ENCODE data around the gene DIAPH3.

DIAPH3 gene

GRCh38 chr13:59963827-59964226 is 199.9 kb downstream of the DIAPH3 start:
- Histone ChIP-seq H3K4me2 (ENCODE audit: low read depth, low read length, poor library complexity, severe bottlenecking) (no peak overlapping the region), H3K79me2 (ENCODE audit: insufficient read depth, low read length) (no peaks in the 10 kb centered on the region), H3K4me1 (ENCODE audit: insufficient read depth, low read length, poor library complexity, severe bottlenecking) (no peaks in the 10 kb centered on the region), H3F3A (ENCODE audit: low read depth) (no peaks in the 10 kb centered on the region), H3K9me2 (replicated peaks; ENCODE audit: low read depth, low read length) (no peaks in the 10 kb centered on the region), H3K4me3 (ENCODE audit: low read length, poor library complexity, severe bottlenecking) (no peak overlapping the region), H3K9me3 (ENCODE audit: insufficient read depth, low read depth, low read length) (no peaks in the 10 kb centered on the region), H4K20me1 (ENCODE audit: insufficient read depth, low read length, poor library complexity, severe bottlenecking) (no peaks in the 10 kb centered on the region), H2AFZ (ENCODE audit: low read length) (no peak overlapping the region), H3K27me3 (ENCODE audit: insufficient read depth, low read length, poor library complexity, severe bottlenecking) (no peaks in the 10 kb centered on the region), H3K36me3 (ENCODE audit: insufficient read depth, low read length) (peaks cover 7% of the 10 kb centered on the region; the same call in 1 of the 2 replicates), H3K9ac (ENCODE audit: low read depth, low read length, poor library complexity, severe bottlenecking) (no peak overlapping the region)
- TF ChIP-seq CTCF (conservative IDR thresholded peaks at IDR 0.05; ENCODE audit: low read length) (no peak), EZH2phosphoT487 (IDR thresholded peaks at IDR 0.05; ENCODE audit: borderline replicate concordance) (no peak)

GRCh38 chr13:59963383-59963782 is 200.3 kb downstream of the DIAPH3 start:
- H3K4me1 ChIP-seq (ENCODE audit: insufficient read depth, low read length, poor library complexity, severe bottlenecking) = no peaks in the 10 kb centered on the region
- H3K9me2 ChIP-seq (replicated peaks; ENCODE audit: low read depth, low read length) = no peaks in the 10 kb centered on the region
- H3K9me3 ChIP-seq (ENCODE audit: insufficient read depth, low read depth, low read length) = no peaks in the 10 kb centered on the region
- TF ChIP-seq CTCF (conservative IDR thresholded peaks at IDR 0.05; ENCODE audit: low read length) = no peak
- TF ChIP-seq EZH2phosphoT487 (IDR thresholded peaks at IDR 0.05; ENCODE audit: borderline replicate concordance) = no peak
- H3K4me2 ChIP-seq (ENCODE audit: low read depth, low read length, poor library complexity, severe bottlenecking) = no peak overlapping the region
- H3K79me2 ChIP-seq (ENCODE audit: insufficient read depth, low read length) = no peaks in the 10 kb centered on the region
- no peaks in the 10 kb centered on the region for H3F3A ChIP-seq (ENCODE audit: low read depth)
- H4K20me1 ChIP-seq (ENCODE audit: insufficient read depth, low read length, poor library complexity, severe bottlenecking) = no peaks in the 10 kb centered on the region
- no peak overlapping the region for H3K4me3 ChIP-seq (ENCODE audit: low read length, poor library complexity, severe bottlenecking)
- H2AFZ ChIP-seq (ENCODE audit: low read length) = no peak overlapping the region
- no peak overlapping the region for H3K9ac ChIP-seq (ENCODE audit: low read depth, low read length, poor library complexity, severe bottlenecking)
- no peaks in the 10 kb centered on the region for H3K27me3 ChIP-seq (ENCODE audit: insufficient read depth, low read length, poor library complexity, severe bottlenecking)
- H3K36me3 ChIP-seq (ENCODE audit: insufficient read depth, low read length) = peaks cover 7% of the 10 kb centered on the region; the same call in 1 of the 2 replicates

GRCh38 chr13:59962343-59962742 is 201.4 kb downstream of the DIAPH3 start:
- Histone ChIP-seq H3K9me3 (ENCODE audit: insufficient read depth, low read depth, low read length) (no peaks in the 10 kb centered on the region), H3K4me1 (ENCODE audit: insufficient read depth, low read length, poor library complexity, severe bottlenecking) (no peaks in the 10 kb centered on the region), H2AFZ (ENCODE audit: low read length) (no peak overlapping the region), H3K9ac (ENCODE audit: low read depth, low read length, poor library complexity, severe bottlenecking) (no peak overlapping the region), H3K4me2 (ENCODE audit: low read depth, low read length, poor library complexity, severe bottlenecking) (no peak overlapping the region), H3K79me2 (ENCODE audit: insufficient read depth, low read length) (no peaks in the 10 kb centered on the region), H3K36me3 (ENCODE audit: insufficient read depth, low read length) (peaks cover 9% of the 10 kb centered on the region; the same call in 1 of the 2 replicates), H4K20me1 (ENCODE audit: insufficient read depth, low read length, poor library complexity, severe bottlenecking) (no peaks in the 10 kb centered on the region), H3K4me3 (ENCODE audit: low read length, poor library complexity, severe bottlenecking) (no peak overlapping the region), H3F3A (ENCODE audit: low read depth) (no peaks in the 10 kb centered on the region), H3K9me2 (replicated peaks; ENCODE audit: low read depth, low read length) (no peaks in the 10 kb centered on the region), H3K27me3 (ENCODE audit: insufficient read depth, low read length, poor library complexity, severe bottlenecking) (no peaks in the 10 kb centered on the region)
- TF ChIP-seq EZH2phosphoT487 (IDR thresholded peaks at IDR 0.05; ENCODE audit: borderline replicate concordance) (no peak), CTCF (conservative IDR thresholded peaks at IDR 0.05; ENCODE audit: low read length) (no peak)
